Measurements from ENCODE around the gene SIGLEC14. TPM values are rescaled to one million over a fixed set of nuclear protein-coding genes. Genes with fewer than 3 reads are reported as not detected.
"Not testable (repeated sequence)": the region's sequence is repeated elsewhere in the genome, so short reads cannot be mapped to it uniquely, and the experiment has no call there.

The SIGLEC14 gene
- 1.9 TPM for polyA plus RNA-seq (2013)

- POLR2A ChIA-PET = not testable (repeated sequence)
- WGBS (ENCODE audit: insufficient coverage) = 0% methylated on average over 2 of the region's 10 CpGs
Measured at GRCh38 chr19:51646730-51647129, at the start of gene SIGLEC14. Gene SIGLEC14 (minus strand): TSS chr19:51646825. CDS start chr19:51646759, 66 bp downstream.

GRCh38 chr19:51695702-51696315, 49.2 kb upstream of the SIGLEC14 start:
- CTCF ChIA-PET = no interaction called here
- H3K27me3 ChIP-seq (replicated peaks in 2 of 5; ENCODE audit: control insufficient read depth in 4 of 5, insufficient read depth in 5 of 5, low read length in 4 of 5) = no peaks in the 10 kb centered on the region

More at GRCh38 chr19:51646730-51647129, at the start of gene SIGLEC14:
- not testable (repeated sequence) for H3K27ac ChIP-seq (ENCODE audit: insufficient read depth in 1 of 2, low read depth in 1 of 2, low read length in 2 of 2, poor library complexity in 1 of 2, severe bottlenecking in 2 of 2); H3K36me3 ChIP-seq (ENCODE audit: control insufficient read depth in 4 of 4, insufficient read depth in 4 of 4, low read length in 3 of 4); H3K27me3 ChIP-seq (replicated peaks in 2 of 5; ENCODE audit: control insufficient read depth in 4 of 5, insufficient read depth in 5 of 5, low read length in 4 of 5); H3K9me3 ChIP-seq (ENCODE audit: control extremely low read depth in 1 of 5, control insufficient read depth in 4 of 5, insufficient read depth in 2 of 5, low read depth in 1 of 5, low read length in 4 of 5)
- Histone ChIP-seq H3K4me1 (ENCODE audit: control extremely low read depth in 1 of 4, control insufficient read depth in 4 of 4, insufficient read depth in 4 of 4, low read length in 3 of 4) (peaks cover 2 to 24% (median 10%) of the 10 kb centered on the region in 4 experiments), H3K4me3 (ENCODE audit: control insufficient read depth in 1 of 7, extremely low read depth in 1 of 7, insufficient read depth in 4 of 7, low read depth in 2 of 7, low read length in 6 of 7) (peak within 1 kb of the TSS in 3 of 7 experiments; percentile 2 to 52 (median 42))
- CTCF ChIA-PET = interaction anchor here (1.4 kb wide), 1 partner anchor 10 kb away, joined by 5 read pairs; no protein-coding TSS in a partner anchor
- DNase-seq = peak in 2 of 3 donors; percentile 41 to 46

GRCh38 chr19:51695088-51695487, 48.5 kb upstream of the SIGLEC14 start:
- Histone ChIP-seq H3K27ac (ENCODE audit: insufficient read depth in 1 of 2, low read depth in 1 of 2, low read length in 2 of 2, poor library complexity in 1 of 2, severe bottlenecking in 2 of 2) (no peak overlapping the region), H3K36me3 (ENCODE audit: control insufficient read depth in 4 of 4, insufficient read depth in 4 of 4, low read length in 3 of 4) (peaks cover 0 to 39% (median 18%) of the 10 kb centered on the region in 4 experiments), H3K4me3 (ENCODE audit: control insufficient read depth in 1 of 7, extremely low read depth in 1 of 7, insufficient read depth in 4 of 7, low read depth in 2 of 7, low read length in 6 of 7) (no peak overlapping the region), H3K9me3 (ENCODE audit: control extremely low read depth in 1 of 5, control insufficient read depth in 4 of 5, insufficient read depth in 2 of 5, low read depth in 1 of 5, low read length in 4 of 5) (no peaks in the 10 kb centered on the region), H3K4me1 (ENCODE audit: control extremely low read depth in 1 of 4, control insufficient read depth in 4 of 4, insufficient read depth in 4 of 4, low read length in 3 of 4) (peaks cover 0 to 19% (median 12%) of the 10 kb centered on the region in 4 experiments), H3K27me3 (replicated peaks in 2 of 5; ENCODE audit: control insufficient read depth in 4 of 5, insufficient read depth in 5 of 5, low read length in 4 of 5) (no peaks in the 10 kb centered on the region)
- no peak for DNase-seq
- ChIA-PET CTCF (interaction anchor here (1.0 kb wide), 1 partner anchor 11 kb away, joined by 3 read pairs; no protein-coding TSS in a partner anchor), POLR2A (no interaction called here)
- 94% methylated on average over 9 of the region's 9 CpGs for WGBS (ENCODE audit: insufficient coverage)

More at GRCh38 chr19:51695702-51696315, 49.2 kb upstream of the SIGLEC14 start:
- no peaks in the 10 kb centered on the region for H3K9me3 ChIP-seq (ENCODE audit: control extremely low read depth in 1 of 5, control insufficient read depth in 4 of 5, insufficient read depth in 2 of 5, low read depth in 1 of 5, low read length in 4 of 5)
- DNase-seq = no peak
- WGBS (ENCODE audit: insufficient coverage) = 97% methylated on average over 13 of the region's 14 CpGs
- peaks cover 0 to 39% (median 18%) of the 10 kb centered on the region in 4 experiments for H3K36me3 ChIP-seq (ENCODE audit: control insufficient read depth in 4 of 4, insufficient read depth in 4 of 4, low read length in 3 of 4)
- no peak overlapping the region for H3K27ac ChIP-seq (ENCODE audit: insufficient read depth in 1 of 2, low read depth in 1 of 2, low read length in 2 of 2, poor library complexity in 1 of 2, severe bottlenecking in 2 of 2)
- POLR2A ChIA-PET = no interaction called here
- H3K4me1 ChIP-seq (ENCODE audit: control extremely low read depth in 1 of 4, control insufficient read depth in 4 of 4, insufficient read depth in 4 of 4, low read length in 3 of 4) = peaks cover 0 to 12% (median 7%) of the 10 kb centered on the region in 4 experiments
- no peak overlapping the region for H3K4me3 ChIP-seq (ENCODE audit: control insufficient read depth in 1 of 7, extremely low read depth in 1 of 7, insufficient read depth in 4 of 7, low read depth in 2 of 7, low read length in 6 of 7)

GRCh38 chr19:51694318-51695085, 47.9 kb upstream of the SIGLEC14 start:
- H3K27ac ChIP-seq (ENCODE audit: insufficient read depth in 1 of 2, low read depth in 1 of 2, low read length in 2 of 2, poor library complexity in 1 of 2, severe bottlenecking in 2 of 2) = no peak overlapping the region
- ChIA-PET CTCF (interaction anchor here (1.0 kb wide), 1 partner anchor 11 kb away, joined by 3 read pairs; no protein-coding TSS in a partner anchor), POLR2A (no interaction called here)
- DNase-seq = no peak
- H3K36me3 ChIP-seq (ENCODE audit: control insufficient read depth in 4 of 4, insufficient read depth in 4 of 4, low read length in 3 of 4) = peaks cover 0 to 39% (median 18%) of the 10 kb centered on the region in 4 experiments
- WGBS (ENCODE audit: insufficient coverage) = 87% methylated on average over 7 of the region's 10 CpGs
- no peaks in the 10 kb centered on the region for H3K27me3 ChIP-seq (replicated peaks in 2 of 5; ENCODE audit: control insufficient read depth in 4 of 5, insufficient read depth in 5 of 5, low read length in 4 of 5)
- H3K4me1 ChIP-seq (ENCODE audit: control extremely low read depth in 1 of 4, control insufficient read depth in 4 of 4, insufficient read depth in 4 of 4, low read length in 3 of 4) = peaks cover 0 to 25% (median 18%) of the 10 kb centered on the region in 4 experiments
- H3K9me3 ChIP-seq (ENCODE audit: control extremely low read depth in 1 of 5, control insufficient read depth in 4 of 5, insufficient read depth in 2 of 5, low read depth in 1 of 5, low read length in 4 of 5) = no peaks in the 10 kb centered on the region
- no peak overlapping the region for H3K4me3 ChIP-seq (ENCODE audit: control insufficient read depth in 1 of 7, extremely low read depth in 1 of 7, insufficient read depth in 4 of 7, low read depth in 2 of 7, low read length in 6 of 7)

GRCh38 chr19:51693819-51694218, 47.2 kb upstream of the SIGLEC14 start:
- CTCF ChIA-PET = no interaction called here
- POLR2A ChIA-PET = no interaction called here
- WGBS (ENCODE audit: insufficient coverage) = 92% methylated on average over 2 of the region's 2 CpGs
- H3K27ac ChIP-seq (ENCODE audit: insufficient read depth in 1 of 2, low read depth in 1 of 2, low read length in 2 of 2, poor library complexity in 1 of 2, severe bottlenecking in 2 of 2) = no peak overlapping the region
- peaks cover 0 to 26% (median 20%) of the 10 kb centered on the region in 4 experiments for H3K4me1 ChIP-seq (ENCODE audit: control extremely low read depth in 1 of 4, control insufficient read depth in 4 of 4, insufficient read depth in 4 of 4, low read length in 3 of 4)
- H3K27me3 ChIP-seq (replicated peaks in 2 of 5; ENCODE audit: control insufficient read depth in 4 of 5, insufficient read depth in 5 of 5, low read length in 4 of 5) = no peaks in the 10 kb centered on the region
- H3K9me3 ChIP-seq (ENCODE audit: control extremely low read depth in 1 of 5, control insufficient read depth in 4 of 5, insufficient read depth in 2 of 5, low read depth in 1 of 5, low read length in 4 of 5) = no peaks in the 10 kb centered on the region
- H3K36me3 ChIP-seq (ENCODE audit: control insufficient read depth in 4 of 4, insufficient read depth in 4 of 4, low read length in 3 of 4) = peaks cover 0 to 37% (median 18%) of the 10 kb centered on the region in 4 experiments
- no peak for DNase-seq
- H3K4me3 ChIP-seq (ENCODE audit: control insufficient read depth in 1 of 7, extremely low read depth in 1 of 7, insufficient read depth in 4 of 7, low read depth in 2 of 7, low read length in 6 of 7) = no peak overlapping the region

- peaks cover 0 to 32% (median 25%) of the 10 kb centered on the region in 4 experiments for H3K4me1 ChIP-seq (ENCODE audit: control extremely low read depth in 1 of 4, control insufficient read depth in 4 of 4, insufficient read depth in 4 of 4, low read length in 3 of 4)
- POLR2A ChIA-PET = no interaction called here
- no peaks in the 10 kb centered on the region for H3K27me3 ChIP-seq (replicated peaks in 2 of 5; ENCODE audit: control insufficient read depth in 4 of 5, insufficient read depth in 5 of 5, low read length in 4 of 5)
- no peak within 1 kb of the TSS for H3K4me3 ChIP-seq (ENCODE audit: control insufficient read depth in 1 of 7, extremely low read depth in 1 of 7, insufficient read depth in 4 of 7, low read depth in 2 of 7, low read length in 6 of 7)
- H3K36me3 ChIP-seq (ENCODE audit: control insufficient read depth in 4 of 4, insufficient read depth in 4 of 4, low read length in 3 of 4) = peaks cover 0 to 35% (median 17%) of the 10 kb centered on the region in 4 experiments
- DNase-seq = no peak
- WGBS (ENCODE audit: insufficient coverage) = 98% methylated on average over 8 of the region's 8 CpGs
- no peaks in the 10 kb centered on the region for H3K9me3 ChIP-seq (ENCODE audit: control extremely low read depth in 1 of 5, control insufficient read depth in 4 of 5, insufficient read depth in 2 of 5, low read depth in 1 of 5, low read length in 4 of 5)
- H3K27ac ChIP-seq (ENCODE audit: insufficient read depth in 1 of 2, low read depth in 1 of 2, low read length in 2 of 2, poor library complexity in 1 of 2, severe bottlenecking in 2 of 2) = no peak within 1 kb of the TSS
- CTCF ChIA-PET = no interaction called here
Measured at GRCh38 chr19:51693260-51693659, 46.6 kb upstream of the SIGLEC14 start, which contains the start of gene SPACA6. Gene SPACA6 (plus strand): TSS chr19:51693330. CDS start chr19:51693527, 197 bp downstream.

GRCh38 chr19:51692468-51692867, 45.8 kb upstream of the SIGLEC14 start:
- no peaks in the 10 kb centered on the region for H3K9me3 ChIP-seq (ENCODE audit: control extremely low read depth in 1 of 5, control insufficient read depth in 4 of 5, insufficient read depth in 2 of 5, low read depth in 1 of 5, low read length in 4 of 5)
- ChIA-PET CTCF (no interaction called here), POLR2A (no interaction called here)
- H3K36me3 ChIP-seq (ENCODE audit: control insufficient read depth in 4 of 4, insufficient read depth in 4 of 4, low read length in 3 of 4) = peaks cover 0 to 27% (median 13%) of the 10 kb centered on the region in 4 experiments
- no peak for DNase-seq
- no peaks in the 10 kb centered on the region for H3K27me3 ChIP-seq (replicated peaks in 2 of 5; ENCODE audit: control insufficient read depth in 4 of 5, insufficient read depth in 5 of 5, low read length in 4 of 5)
- WGBS (ENCODE audit: insufficient coverage) = 92% methylated on average over 15 of the region's 18 CpGs
- H3K27ac ChIP-seq (ENCODE audit: insufficient read depth in 1 of 2, low read depth in 1 of 2, low read length in 2 of 2, poor library complexity in 1 of 2, severe bottlenecking in 2 of 2) = no peak overlapping the region
- peaks cover 0 to 39% (median 33%) of the 10 kb centered on the region in 4 experiments for H3K4me1 ChIP-seq (ENCODE audit: control extremely low read depth in 1 of 4, control insufficient read depth in 4 of 4, insufficient read depth in 4 of 4, low read length in 3 of 4)
- H3K4me3 ChIP-seq (ENCODE audit: control insufficient read depth in 1 of 7, extremely low read depth in 1 of 7, insufficient read depth in 4 of 7, low read depth in 2 of 7, low read length in 6 of 7) = no peak overlapping the region

Data from common myeloid progenitor, CD34-positive (primary cell).